SU-DHL-6 (cell line): Measurements from ENCODE around the gene WAPL.

ENCODE experiments used
- CTCF ChIP-seq: fragments of 200-600 bp; sonication (generic); IDR thresholded peaks from one replicate; pipeline ENCODE4 v1.5.1; 2017; ENCODE audit warnings: antibody characterized with exemption, mild to moderate bottlenecking, low read length, moderate library complexity; ENCODE audit not compliant: insufficient read depth, poor library complexity, severe bottlenecking
- EZH2phosphoT487 ChIP-seq: fragments of 200-600 bp; sonication (generic), shearing (Covaris generic); conservative IDR thresholded peaks from 2 replicates; pipeline ENCODE4 v1.6.1; 2018; ENCODE audit warnings: mild to moderate bottlenecking, antibody characterized with exemption, low read length, moderate library complexity, mixed read lengths

GRCh38 chr10:86533328-86533727 lies 11.7 kb upstream of the WAPL start:
- no peak for TF ChIP-seq CTCF
- TF ChIP-seq EZH2phosphoT487 = no peak
